ENCODE measurements around the gene MYLK3.
"Not testable (repeated sequence)": the region's sequence is repeated elsewhere in the genome, so short reads cannot be mapped to it uniquely, and the experiment has no call there.

MYLK3 gene

GRCh38 chr16:46688654-46689364, 59.3 kb downstream of the MYLK3 start, which contains the start of gene VPS35:
Gene VPS35, minus strand, starts transcription at chr16:46689178. Its CDS starts 45 bp downstream, at chr16:46689133.
- peak; percentile 99 for DNase-seq

DNA sequence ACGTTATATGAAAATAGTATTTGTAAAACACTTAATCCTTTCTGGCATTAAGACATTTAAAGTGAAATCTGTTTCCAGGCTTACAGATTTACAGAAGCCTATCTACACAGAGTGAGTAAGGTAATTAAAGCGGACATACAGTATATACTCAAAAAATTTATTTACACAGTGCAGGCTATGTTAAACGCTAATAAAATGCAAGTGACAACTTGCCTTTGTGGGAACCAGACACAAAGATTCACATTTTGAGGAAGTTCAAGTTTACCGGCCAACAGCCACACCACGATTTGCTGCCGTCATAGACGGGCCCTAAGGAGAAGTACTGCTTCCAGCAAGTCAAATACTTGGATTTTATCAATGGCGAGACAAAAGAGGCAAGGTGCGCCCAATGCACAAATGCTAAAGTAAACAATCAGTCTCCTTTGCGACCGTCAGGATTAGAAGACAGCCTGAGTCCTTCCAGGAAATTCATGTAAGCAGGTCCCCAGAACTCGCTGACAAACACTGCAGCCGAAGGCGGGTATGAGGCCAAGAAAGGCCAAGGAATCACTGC, 60.0 kb downstream of the MYLK3 start:
- DNase-seq: peak; percentile 11

GRCh38 chr16:46687486-46687885, 60.7 kb downstream of the MYLK3 start:
- no peak for DNase-seq

DNA sequence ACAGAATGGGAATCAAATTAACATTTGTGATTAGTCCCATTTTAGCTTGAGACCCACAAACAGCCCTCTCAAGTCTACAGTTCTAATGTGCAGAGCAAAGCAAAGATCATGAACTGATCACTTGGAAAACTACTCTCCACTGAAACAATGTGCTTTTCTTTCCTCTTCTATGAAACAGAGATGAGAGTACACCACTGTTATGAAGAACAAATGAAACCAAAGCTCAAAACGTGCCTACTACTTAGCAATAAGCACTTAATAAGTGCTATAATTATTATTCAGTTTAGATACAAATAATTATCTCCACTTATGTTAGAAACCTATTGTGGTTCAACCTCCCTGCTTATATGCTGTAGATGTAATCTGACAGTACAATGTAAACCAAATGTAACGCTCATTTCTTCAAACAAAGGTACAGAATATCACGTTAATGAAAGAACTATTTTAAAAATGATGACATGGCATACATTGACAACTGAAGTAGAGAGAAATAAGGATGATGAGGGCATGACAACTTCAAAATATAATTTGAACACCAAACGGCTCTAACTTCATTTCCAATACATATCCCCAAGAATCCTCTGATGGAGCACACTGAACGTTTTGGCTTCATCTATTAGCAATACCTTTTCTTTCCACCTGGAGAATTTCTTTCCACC, 61.2 kb downstream of the MYLK3 start:
- DNase-seq: no peak

- not testable (repeated sequence) for DNase-seq
Observed at GRCh38 chr16:46681867-46682266, 66.3 kb downstream of the MYLK3 start.

DNA sequence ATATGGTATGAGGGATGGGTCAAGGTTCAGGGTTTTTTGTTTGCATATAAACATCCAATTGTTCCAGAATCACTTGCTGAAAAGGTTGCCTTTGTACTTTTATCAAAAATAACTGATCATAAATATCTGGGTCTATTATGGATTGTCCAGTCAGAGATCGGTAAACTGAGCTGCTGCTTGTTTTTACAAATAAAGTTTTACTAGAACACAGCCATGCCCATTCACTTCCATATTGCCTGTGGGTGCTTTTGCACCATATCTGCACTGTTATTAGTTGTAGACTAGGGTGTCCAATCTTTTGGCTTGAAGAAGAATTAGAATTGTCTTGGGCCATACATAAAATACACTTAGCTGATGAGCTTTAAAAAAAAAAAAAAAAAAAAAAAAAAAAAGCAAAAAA, 70.2 kb downstream of the MYLK3 start:
- DNase-seq: not testable (repeated sequence)

DNA sequence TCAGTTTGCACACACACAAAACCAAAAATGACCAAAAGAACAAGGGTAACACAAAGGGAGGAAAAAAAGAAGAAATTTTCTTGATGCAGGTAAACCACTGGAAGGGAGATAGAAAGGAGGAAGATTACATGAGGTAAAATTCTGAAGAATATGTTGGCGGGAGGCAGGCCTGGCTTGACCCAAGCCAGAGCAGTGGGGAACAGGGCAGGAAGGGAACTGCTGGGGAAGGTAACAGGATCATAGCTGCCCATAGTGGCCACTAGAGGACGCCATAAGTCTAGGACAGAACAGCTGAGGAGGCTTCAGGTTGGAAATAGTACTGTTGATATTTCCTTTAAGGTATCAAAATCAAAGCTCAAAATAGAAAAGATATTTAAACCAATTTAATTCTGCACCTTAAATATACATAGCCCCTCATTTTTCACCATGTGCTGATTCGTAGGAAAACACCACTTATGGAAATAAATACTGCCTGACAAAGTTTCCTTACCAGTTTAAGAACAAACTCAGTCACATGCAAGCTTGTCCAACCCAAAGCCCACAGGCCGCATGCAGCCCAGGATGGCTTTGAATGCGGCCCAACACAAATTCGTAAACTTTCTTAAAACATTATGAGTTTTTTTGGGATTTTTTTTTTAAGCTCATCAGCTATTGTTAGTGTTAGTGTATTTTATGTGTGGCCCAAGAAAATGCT, 74.7 kb downstream of the MYLK3 start:
- DNase-seq: peak; percentile 46

GRCh38 chr16:46662123-46662522, 86.0 kb downstream of the MYLK3 start:
- DNase-seq: no peak

GRCh38 chr16:46658925-46659324, 89.2 kb downstream of the MYLK3 start:
- no peak for DNase-seq
